Measurements from ENCODE around the gene MTREX.

The MTREX gene

DNA sequence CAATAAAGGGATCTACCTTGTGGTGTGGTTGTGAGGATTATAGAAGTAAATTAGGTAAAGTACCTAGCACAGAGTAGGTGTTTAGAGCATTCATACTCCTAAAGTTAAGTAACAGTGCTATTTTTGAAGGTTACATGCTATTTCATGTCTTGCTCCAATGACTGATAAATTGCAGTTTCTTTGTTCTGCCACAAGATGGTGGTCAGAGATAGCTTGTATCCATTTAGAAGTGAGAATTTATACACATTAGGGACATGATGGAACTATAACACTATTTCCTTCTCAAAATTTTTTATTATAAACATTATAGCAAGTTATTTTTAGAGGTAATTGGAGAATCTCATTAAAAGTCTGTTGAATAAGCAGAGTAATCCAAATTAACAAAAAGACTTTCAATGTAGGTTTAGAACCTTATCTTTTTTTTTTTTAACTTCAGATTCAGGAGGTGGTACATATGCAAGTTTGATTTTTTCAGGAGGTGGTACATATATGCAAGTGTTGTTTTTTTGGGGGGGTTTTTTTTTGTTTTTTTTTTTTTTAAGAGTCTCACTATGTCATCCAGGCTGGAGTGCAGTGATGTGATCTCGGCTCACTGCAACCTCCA is 17.1 kb downstream of the MTREX start (continued):
- TF ChIP-seq, protein P1, sequence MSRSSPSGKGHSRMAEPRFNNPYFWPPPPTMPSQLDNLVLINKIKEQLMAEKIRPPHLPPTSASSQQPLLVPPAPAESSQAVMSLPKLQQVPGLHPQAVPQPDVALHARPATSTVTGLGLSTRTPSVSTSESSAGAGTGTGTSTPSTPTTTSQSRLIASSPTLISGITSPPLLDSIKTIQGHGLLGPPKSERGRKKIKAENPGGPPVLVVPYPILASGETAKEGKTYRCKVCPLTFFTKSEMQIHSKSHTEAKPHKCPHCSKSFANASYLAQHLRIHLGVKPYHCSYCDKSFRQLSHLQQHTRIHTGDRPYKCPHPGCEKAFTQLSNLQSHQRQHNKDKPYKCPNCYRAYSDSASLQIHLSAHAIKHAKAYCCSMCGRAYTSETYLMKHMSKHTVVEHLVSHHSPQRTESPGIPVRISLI (tag by site-specific recombination; IDR thresholded peaks at IDR 0.05), result peak; percentile 89
- TF ChIP-seq ZNF114 (tag by site-specific recombination; IDR thresholded peaks at IDR 0.05) (no peak), ZEB2 (tag by site-specific recombination; IDR thresholded peaks at IDR 0.05) (no peak)

DNA sequence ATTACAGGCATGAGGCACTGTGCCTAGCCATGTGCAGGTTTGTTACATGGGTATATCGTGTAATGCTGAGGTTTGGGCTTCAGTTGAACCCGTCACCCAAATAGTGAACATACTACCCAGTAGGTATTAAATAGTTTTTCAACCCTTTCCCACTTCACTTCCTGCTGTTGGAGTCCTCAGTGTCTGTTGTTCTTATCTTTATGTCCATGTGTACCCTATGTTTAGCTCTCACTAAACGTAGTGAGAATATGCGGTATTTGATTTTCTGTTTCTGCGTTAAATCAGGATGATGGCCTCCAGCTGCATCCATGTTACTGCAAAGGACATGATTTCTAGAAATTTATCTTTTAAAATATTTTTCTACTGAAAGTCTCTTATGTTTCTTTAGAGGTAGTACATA is 17.8 kb downstream of the MTREX start:
- Histone ChIP-seq H3K4me1 (ENCODE audit: control insufficient read depth, insufficient read depth, low read length) (no peaks in the 10 kb centered on the region), H3K36me3 (ENCODE audit: control insufficient read depth in 2 of 2, insufficient read depth in 1 of 2, low read length in 2 of 2) (peaks cover 23 to 31% of the 10 kb centered on the region in 2 experiments), H3K27ac (ENCODE audit: extremely low read depth, low read depth, low read length) (no peak overlapping the region), H3K4me3 (ENCODE audit: low read depth, low read length) (no peak overlapping the region), H3K9me3 (ENCODE audit: control insufficient read depth, insufficient read depth, low read depth, low read length) (no peaks in the 10 kb centered on the region)
- TF ChIP-seq HOXC10 (CRISPR knock-in tag; IDR thresholded peaks at IDR 0.05), result no peak
- TF ChIP-seq ZSCAN16 (tag by site-specific recombination; IDR thresholded peaks at IDR 0.05), result no peak
- no peak for TF ChIP-seq ZNF768 (tag by site-specific recombination; IDR thresholded peaks at IDR 0.05)
- TF ChIP-seq ZNF707 (tag by site-specific recombination; IDR thresholded peaks at IDR 0.05), result no peak
- TF ChIP-seq, protein P2, sequence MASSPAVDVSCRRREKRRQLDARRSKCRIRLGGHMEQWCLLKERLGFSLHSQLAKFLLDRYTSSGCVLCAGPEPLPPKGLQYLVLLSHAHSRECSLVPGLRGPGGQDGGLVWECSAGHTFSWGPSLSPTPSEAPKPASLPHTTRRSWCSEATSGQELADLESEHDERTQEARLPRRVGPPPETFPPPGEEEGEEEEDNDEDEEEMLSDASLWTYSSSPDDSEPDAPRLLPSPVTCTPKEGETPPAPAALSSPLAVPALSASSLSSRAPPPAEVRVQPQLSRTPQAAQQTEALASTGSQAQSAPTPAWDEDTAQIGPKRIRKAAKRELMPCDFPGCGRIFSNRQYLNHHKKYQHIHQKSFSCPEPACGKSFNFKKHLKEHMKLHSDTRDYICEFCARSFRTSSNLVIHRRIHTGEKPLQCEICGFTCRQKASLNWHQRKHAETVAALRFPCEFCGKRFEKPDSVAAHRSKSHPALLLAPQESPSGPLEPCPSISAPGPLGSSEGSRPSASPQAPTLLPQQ (tag by site-specific recombination; IDR thresholded peaks at IDR 0.05), result no peak
- TF ChIP-seq ZNF785 (tag by site-specific recombination; IDR thresholded peaks at IDR 0.05), result no peak
- TF ChIP-seq ZNF366 (tag by site-specific recombination; conservative IDR thresholded peaks at IDR 0.05), result no peak
- no peak for TF ChIP-seq SETDB1 (IDR thresholded peaks at IDR 0.05; ENCODE audit: insufficient read length, low read length)
- TF ChIP-seq ZNF302 (tag by site-specific recombination; IDR thresholded peaks at IDR 0.05; ENCODE audit: low read depth), result no peak
- TF ChIP-seq ZNF184 (tag by site-specific recombination; IDR thresholded peaks at IDR 0.05), result no peak
- TF ChIP-seq ZNF202 (tag by site-specific recombination; IDR thresholded peaks at IDR 0.05; ENCODE audit: borderline replicate concordance), result no peak
- TF ChIP-seq ZNF571 (tag by site-specific recombination; IDR thresholded peaks at IDR 0.05), result no peak
- TF ChIP-seq FEZF1 (tag by site-specific recombination; IDR thresholded peaks at IDR 0.05), result no peak
- no peak for TF ChIP-seq ZNF23 (tag by site-specific recombination; IDR thresholded peaks at IDR 0.05; ENCODE audit: borderline replicate concordance)
- TF ChIP-seq ZFP37 (tag by site-specific recombination; IDR thresholded peaks at IDR 0.05), result no peak
- no peak for TF ChIP-seq ZNF654 (tag by site-specific recombination; IDR thresholded peaks at IDR 0.05; ENCODE audit: low read depth)
- POLR2A ChIA-PET, result no interaction called here
- CTCF ChIA-PET, result interaction anchor here (0.7 to 1.5 kb wide), 2 partner anchors 102 to 366 kb away, joined by 4 to 7 read pairs; no protein-coding TSS in a partner anchor

DNA sequence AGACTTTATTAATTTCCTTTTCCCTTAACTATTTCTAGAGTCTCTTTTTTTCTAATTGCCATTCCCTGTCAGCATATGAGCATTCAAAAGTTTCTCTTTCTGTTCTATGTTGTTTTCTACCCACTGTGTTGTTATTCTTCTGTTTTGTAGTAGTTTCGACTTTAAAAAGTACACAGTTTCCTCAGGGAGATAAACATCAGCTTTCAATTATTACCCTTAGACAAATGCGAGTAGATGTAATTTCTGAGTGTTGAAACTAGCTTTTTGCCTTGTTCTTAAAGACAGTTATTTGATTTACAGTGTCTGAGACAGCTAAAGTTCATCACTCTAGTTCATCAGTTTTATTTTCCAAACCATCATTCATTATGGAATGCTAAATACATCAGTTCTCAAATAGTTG is 19.5 kb downstream of the MTREX start:
- H3K36me3 ChIP-seq (ENCODE audit: control insufficient read depth in 2 of 2, insufficient read depth in 1 of 2, low read length in 2 of 2), result peaks cover 31 to 36% of the 10 kb centered on the region in 2 experiments
- ChIA-PET CTCF (interaction anchor here (0.7 to 1.1 kb wide), 2 partner anchors 351 to 367 kb away, joined by 3 read pairs; no protein-coding TSS in a partner anchor), POLR2A (no interaction called here)
- no peak overlapping the region for H3K27ac ChIP-seq (ENCODE audit: extremely low read depth, low read depth, low read length)
- H3K4me1 ChIP-seq (ENCODE audit: control insufficient read depth, insufficient read depth, low read length), result no peaks in the 10 kb centered on the region
- TF ChIP-seq ZNF433 (tag by site-specific recombination; IDR thresholded peaks at IDR 0.05; ENCODE audit: low read depth), result no peak
- TF ChIP-seq, protein P3, sequence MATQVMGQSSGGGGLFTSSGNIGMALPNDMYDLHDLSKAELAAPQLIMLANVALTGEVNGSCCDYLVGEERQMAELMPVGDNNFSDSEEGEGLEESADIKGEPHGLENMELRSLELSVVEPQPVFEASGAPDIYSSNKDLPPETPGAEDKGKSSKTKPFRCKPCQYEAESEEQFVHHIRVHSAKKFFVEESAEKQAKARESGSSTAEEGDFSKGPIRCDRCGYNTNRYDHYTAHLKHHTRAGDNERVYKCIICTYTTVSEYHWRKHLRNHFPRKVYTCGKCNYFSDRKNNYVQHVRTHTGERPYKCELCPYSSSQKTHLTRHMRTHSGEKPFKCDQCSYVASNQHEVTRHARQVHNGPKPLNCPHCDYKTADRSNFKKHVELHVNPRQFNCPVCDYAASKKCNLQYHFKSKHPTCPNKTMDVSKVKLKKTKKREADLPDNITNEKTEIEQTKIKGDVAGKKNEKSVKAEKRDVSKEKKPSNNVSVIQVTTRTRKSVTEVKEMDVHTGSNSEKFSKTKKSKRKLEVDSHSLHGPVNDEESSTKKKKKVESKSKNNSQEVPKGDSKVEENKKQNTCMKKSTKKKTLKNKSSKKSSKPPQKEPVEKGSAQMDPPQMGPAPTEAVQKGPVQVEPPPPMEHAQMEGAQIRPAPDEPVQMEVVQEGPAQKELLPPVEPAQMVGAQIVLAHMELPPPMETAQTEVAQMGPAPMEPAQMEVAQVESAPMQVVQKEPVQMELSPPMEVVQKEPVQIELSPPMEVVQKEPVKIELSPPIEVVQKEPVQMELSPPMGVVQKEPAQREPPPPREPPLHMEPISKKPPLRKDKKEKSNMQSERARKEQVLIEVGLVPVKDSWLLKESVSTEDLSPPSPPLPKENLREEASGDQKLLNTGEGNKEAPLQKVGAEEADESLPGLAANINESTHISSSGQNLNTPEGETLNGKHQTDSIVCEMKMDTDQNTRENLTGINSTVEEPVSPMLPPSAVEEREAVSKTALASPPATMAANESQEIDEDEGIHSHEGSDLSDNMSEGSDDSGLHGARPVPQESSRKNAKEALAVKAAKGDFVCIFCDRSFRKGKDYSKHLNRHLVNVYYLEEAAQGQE (tag by site-specific recombination; IDR thresholded peaks at IDR 0.05), result no peak
- no peak for TF ChIP-seq ZNF558 (tag by site-specific recombination; IDR thresholded peaks at IDR 0.05)
- TF ChIP-seq SALL2 (tag by site-specific recombination; IDR thresholded peaks at IDR 0.05; ENCODE audit: borderline replicate concordance), result no peak
- TF ChIP-seq ZNF549 (tag by site-specific recombination; IDR thresholded peaks at IDR 0.05), result no peak
- H3K4me3 ChIP-seq (ENCODE audit: low read depth, low read length), result no peak overlapping the region
- no peaks in the 10 kb centered on the region for H3K9me3 ChIP-seq (ENCODE audit: control insufficient read depth, insufficient read depth, low read depth, low read length)
